Measurements from ENCODE around the gene EPN1.

The EPN1 gene

DNA sequence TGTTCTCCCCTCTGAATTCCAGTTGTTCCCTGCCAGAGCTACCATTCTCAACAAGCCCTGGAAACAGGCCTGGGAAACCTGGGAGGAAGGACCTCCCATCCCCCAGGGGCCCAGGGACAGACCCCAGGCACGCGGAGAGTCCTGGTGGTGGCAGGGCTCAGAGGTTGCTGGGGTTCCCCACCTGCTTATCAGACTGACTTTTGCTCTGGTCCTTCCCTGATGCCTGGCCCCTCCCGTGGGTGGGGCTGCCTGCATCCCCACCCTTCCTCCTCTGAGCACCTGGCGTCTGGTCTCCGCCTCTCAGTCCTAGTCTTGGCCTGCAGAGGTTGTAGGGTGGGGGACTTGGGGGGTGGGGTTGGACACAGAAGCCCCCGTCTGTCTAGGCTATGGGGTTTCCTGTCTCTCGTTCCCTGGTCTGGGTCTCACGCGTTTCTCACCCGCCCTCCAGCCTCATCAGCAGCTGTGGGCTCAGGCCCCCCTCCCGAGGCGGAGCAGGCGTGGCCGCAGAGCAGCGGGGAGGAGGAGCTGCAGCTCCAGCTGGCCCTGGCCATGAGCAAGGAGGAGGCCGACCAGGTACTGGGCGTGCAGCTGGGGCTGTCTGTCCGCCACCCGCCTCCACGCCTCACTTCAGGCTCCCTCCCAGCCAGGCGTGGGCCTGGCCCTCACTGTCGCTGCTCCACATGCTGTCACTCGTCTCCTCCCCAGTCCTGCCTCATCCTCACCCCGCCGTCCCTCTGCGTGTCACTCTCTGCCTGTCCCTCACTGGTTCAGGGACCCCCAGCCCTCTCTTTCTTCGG is 13.6 kb downstream of the EPN1 start:
- TF ChIP-seq, protein P1, sequence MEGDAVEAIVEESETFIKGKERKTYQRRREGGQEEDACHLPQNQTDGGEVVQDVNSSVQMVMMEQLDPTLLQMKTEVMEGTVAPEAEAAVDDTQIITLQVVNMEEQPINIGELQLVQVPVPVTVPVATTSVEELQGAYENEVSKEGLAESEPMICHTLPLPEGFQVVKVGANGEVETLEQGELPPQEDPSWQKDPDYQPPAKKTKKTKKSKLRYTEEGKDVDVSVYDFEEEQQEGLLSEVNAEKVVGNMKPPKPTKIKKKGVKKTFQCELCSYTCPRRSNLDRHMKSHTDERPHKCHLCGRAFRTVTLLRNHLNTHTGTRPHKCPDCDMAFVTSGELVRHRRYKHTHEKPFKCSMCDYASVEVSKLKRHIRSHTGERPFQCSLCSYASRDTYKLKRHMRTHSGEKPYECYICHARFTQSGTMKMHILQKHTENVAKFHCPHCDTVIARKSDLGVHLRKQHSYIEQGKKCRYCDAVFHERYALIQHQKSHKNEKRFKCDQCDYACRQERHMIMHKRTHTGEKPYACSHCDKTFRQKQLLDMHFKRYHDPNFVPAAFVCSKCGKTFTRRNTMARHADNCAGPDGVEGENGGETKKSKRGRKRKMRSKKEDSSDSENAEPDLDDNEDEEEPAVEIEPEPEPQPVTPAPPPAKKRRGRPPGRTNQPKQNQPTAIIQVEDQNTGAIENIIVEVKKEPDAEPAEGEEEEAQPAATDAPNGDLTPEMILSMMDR (IDR thresholded peaks at IDR 0.05; ENCODE audit: control insufficient read depth, extremely low read depth, insufficient read depth) = no peak

DNA sequence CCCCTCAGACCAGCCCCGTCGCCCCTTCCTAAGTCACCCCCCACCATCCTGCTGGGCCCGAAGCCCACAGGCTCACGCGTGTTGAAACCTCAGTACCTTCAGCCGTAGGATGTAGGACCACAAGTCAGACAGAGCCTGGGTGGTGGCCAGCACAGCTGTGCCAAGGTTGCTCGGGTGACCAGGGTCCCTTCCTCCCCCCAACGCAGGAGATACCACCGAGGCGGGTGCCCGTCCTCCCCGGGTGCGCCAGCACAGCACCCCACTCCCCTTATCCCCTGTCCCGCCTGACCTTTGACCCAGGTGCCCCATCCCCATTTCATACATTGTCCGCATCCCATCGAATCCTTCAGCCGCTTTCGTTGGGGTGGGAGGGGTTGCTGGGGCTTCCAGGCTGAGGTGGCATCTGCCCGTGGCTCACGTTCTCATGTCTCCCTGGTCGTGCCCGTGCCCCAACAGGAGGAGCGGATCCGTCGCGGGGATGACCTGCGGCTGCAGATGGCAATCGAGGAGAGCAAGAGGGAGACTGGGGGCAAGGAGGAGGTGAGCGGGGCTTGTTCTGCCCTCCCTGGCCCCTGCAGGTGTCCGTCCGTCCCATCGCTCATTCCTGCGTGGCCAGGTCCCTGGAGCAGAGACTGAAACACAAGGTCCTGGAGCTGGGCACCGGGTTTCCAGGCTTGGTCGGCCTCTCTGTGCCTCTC is 14.5 kb downstream of the EPN1 start:
- no peak overlapping the region for H3K4me3 ChIP-seq (ENCODE audit: low read depth, low read length)
- no peak for DNase-seq (ENCODE audit: low read depth)
- TF ChIP-seq, protein P1 (IDR thresholded peaks at IDR 0.05; ENCODE audit: control insufficient read depth, extremely low read depth, insufficient read depth) = no peak

More for the DNA sequence above, 13.6 kb downstream of the EPN1 start:
- H3K4me3 ChIP-seq (ENCODE audit: low read depth, low read length) = no peak overlapping the region
- DNase-seq (ENCODE audit: low read depth) = no peak

DNA sequence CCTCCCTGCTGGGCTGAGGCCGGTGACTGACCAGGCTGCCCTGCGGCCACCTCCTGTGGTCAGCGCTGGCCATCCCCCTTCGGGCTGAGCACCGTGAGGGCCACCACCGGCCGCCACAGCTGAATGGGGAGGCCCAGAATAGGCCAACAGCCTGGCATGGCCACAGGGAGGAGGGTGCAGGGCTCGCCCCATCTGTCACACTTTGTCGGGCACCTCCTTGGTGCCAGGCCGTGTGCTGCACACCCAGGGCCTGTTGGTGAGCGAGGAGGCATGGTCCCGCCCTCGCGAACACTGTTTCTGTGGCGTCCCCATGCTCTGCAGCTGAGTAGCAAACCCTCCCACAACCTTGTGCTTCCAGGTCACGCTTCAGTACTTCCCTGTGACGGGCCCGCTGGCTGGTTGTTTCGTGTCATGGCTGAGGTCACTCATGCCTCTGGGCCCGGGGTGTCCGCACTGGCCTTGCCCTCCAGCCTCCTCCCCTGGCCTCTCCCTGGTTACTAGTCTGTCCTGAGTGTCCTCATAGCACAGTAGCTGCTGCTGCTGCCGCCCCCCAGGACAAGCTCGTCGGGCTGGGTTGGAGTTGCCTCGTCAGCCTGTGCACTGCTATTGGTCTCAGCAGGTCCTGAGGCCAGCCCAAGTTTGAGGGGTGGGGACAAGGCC is 15.2 kb downstream of the EPN1 start:
- no peak for DNase-seq (ENCODE audit: low read depth)
- TF ChIP-seq, protein P1 (IDR thresholded peaks at IDR 0.05; ENCODE audit: control insufficient read depth, extremely low read depth, insufficient read depth) = no peak
- H3K4me3 ChIP-seq (ENCODE audit: low read depth, low read length) = no peak overlapping the region

GRCh38 chr19:55690769-55691545 is 15.9 kb downstream of the EPN1 start:
- DNase-seq (ENCODE audit: low read depth) = no peak
- TF ChIP-seq, protein P1 (IDR thresholded peaks at IDR 0.05; ENCODE audit: control insufficient read depth, extremely low read depth, insufficient read depth) = no peak
- H3K4me3 ChIP-seq (ENCODE audit: low read depth, low read length) = no peak overlapping the region

DNA sequence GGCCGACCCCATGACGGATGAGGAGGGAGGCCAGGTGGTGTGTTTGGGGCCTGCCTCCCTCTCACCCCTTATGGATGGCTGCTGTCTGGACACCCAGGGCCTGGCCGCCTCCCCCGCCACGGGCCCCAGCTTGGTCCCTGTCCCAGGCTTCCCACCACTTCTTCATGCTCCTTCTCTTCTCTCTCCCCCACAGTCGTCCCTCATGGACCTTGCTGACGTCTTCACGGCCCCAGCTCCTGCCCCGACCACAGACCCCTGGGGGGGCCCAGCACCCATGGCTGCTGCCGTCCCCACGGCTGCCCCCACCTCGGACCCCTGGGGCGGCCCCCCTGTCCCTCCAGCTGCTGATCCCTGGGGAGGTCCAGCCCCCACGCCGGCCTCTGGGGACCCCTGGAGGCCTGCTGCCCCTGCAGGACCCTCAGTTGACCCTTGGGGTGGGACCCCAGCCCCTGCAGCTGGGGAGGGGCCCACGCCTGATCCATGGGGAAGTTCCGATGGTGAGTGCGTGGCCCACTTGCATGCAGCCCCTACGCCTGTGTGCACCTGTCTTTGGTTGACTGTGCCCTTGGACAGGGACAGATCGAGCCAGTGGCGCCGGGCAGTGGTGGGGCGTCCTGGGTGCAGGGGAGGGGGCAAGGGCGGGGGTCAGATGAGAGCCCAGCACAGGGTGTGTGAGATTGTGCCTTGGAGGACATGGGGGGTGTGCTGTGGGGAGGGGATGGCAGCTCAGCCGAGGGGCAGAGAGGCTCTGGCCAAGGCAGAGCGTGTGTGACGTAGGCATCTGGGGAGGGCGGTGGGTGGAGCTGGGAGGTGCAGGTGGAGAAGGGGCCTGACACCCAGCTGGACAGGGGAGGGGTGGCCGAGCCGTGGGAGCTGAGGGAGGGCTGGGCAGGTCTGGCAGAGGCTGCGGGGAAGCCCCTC is 16.8 kb downstream of the EPN1 start:
- TF ChIP-seq, protein P1 (IDR thresholded peaks at IDR 0.05; ENCODE audit: control insufficient read depth, extremely low read depth, insufficient read depth) = no peak
- no peak overlapping the region for H3K4me3 ChIP-seq (ENCODE audit: low read depth, low read length)
- DNase-seq (ENCODE audit: low read depth) = no peak

All from LNCaP clone FGC (cell line).